ENCODE data around the gene TRIM37.

TRIM37 gene

GRCh38 chr17:59062509-59062908 lies 44.2 kb downstream of the TRIM37 start:
- DNase-seq (ENCODE audit: extremely low read depth, low read depth): no peak
- TF ChIP-seq CTCF (IDR thresholded peaks at IDR 0.05; ENCODE audit: low read depth, low read length): no peak

- DNase-seq (ENCODE audit: extremely low read depth, low read depth): no peak
- TF ChIP-seq CTCF (IDR thresholded peaks at IDR 0.05; ENCODE audit: low read depth, low read length): no peak
Observed at GRCh38 chr17:59056857-59057256, 49.8 kb downstream of the TRIM37 start.

- DNase-seq (ENCODE audit: extremely low read depth, low read depth): no peak
Observed at GRCh38 chr17:59049798-59050197, 56.9 kb downstream of the TRIM37 start.

GRCh38 chr17:59047616-59048015 lies 59.1 kb downstream of the TRIM37 start:
- TF ChIP-seq CTCF (IDR thresholded peaks at IDR 0.05; ENCODE audit: low read depth, low read length): no peak
- no peak for DNase-seq (ENCODE audit: extremely low read depth, low read depth)

More at GRCh38 chr17:59049798-59050197, 56.9 kb downstream of the TRIM37 start:
- no peak for TF ChIP-seq CTCF (IDR thresholded peaks at IDR 0.05; ENCODE audit: low read depth, low read length)

- DNase-seq (ENCODE audit: extremely low read depth, low read depth): no peak
- no peak for TF ChIP-seq CTCF (IDR thresholded peaks at IDR 0.05; ENCODE audit: low read depth, low read length)
Observed at GRCh38 chr17:59046192-59046591, 60.5 kb downstream of the TRIM37 start.

- no peak for DNase-seq (ENCODE audit: extremely low read depth, low read depth)
- no peak for TF ChIP-seq CTCF (IDR thresholded peaks at IDR 0.05; ENCODE audit: low read depth, low read length)
Observed at GRCh38 chr17:59038734-59039133, 67.9 kb downstream of the TRIM37 start.

- TF ChIP-seq CTCF (IDR thresholded peaks at IDR 0.05; ENCODE audit: low read depth, low read length): no peak
- no peak for DNase-seq (ENCODE audit: extremely low read depth, low read depth)
Observed at GRCh38 chr17:59037960-59038359, 68.7 kb downstream of the TRIM37 start.
